Vagina (tissue), 2 donors: ENCODE results near the gene NCAPD2.

Experiments used
- POLR2A ChIP-seq, 2 donors: fragments of 450-650 bp; IDR thresholded peaks; one replicate each; pipeline ENCODE4 v1.6.1; 2017; ENCODE audit warnings: antibody characterized with exemption in 2 of 2, mild to moderate bottlenecking in 2 of 2, moderate library complexity in 2 of 2
- TF ChIP-seq, protein P1 (sequence below), 3 experiments: fragments of 450-650 bp in 2 of 3; fragments of 200-600 bp in 1 of 3; sonication (generic) in 1 of 3; IDR thresholded peaks; one replicate each; pipeline ENCODE4 v1.5.1; 2017 to 2019; ENCODE audit warnings: antibody characterized with exemption in 3 of 3, mild to moderate bottlenecking in 2 of 3, moderate library complexity in 2 of 3

DNA sequence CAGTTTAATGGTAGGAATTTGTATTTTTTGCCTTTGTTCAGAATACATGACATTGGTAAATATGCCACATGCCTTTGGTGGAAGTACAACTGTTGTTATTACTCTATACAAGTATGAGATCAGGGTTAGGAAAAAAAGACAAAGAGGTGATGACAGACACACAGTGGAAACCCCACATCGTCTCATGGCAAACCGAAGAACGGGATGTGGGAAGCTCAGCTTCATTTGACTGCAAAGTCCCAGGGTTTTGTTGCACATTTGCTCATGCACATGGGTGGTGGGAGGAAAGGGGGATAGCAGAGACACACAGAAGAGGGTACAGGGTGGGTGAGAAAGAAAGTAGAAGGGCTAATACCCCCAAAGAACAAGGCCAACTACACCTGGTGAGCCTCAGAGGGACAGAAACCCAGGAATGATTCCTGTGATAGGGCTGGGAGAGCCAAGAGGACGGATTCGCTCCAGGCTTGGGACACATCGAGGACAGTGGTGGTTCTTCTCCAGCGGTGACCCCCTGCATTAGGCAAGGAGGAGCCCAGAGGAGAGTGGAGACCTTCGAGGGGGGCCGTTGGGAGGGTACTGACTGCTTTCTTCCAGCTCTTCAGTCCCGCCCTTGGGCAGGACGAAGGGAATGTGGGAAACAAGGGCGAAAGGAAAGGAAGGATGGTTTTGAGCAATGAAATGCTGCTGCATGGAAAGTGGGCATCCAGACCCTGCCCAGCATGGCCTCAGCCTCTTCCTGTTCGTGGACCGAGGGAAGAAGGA, 31.5 kb upstream of the NCAPD2 start:
- TF ChIP-seq, protein P1, sequence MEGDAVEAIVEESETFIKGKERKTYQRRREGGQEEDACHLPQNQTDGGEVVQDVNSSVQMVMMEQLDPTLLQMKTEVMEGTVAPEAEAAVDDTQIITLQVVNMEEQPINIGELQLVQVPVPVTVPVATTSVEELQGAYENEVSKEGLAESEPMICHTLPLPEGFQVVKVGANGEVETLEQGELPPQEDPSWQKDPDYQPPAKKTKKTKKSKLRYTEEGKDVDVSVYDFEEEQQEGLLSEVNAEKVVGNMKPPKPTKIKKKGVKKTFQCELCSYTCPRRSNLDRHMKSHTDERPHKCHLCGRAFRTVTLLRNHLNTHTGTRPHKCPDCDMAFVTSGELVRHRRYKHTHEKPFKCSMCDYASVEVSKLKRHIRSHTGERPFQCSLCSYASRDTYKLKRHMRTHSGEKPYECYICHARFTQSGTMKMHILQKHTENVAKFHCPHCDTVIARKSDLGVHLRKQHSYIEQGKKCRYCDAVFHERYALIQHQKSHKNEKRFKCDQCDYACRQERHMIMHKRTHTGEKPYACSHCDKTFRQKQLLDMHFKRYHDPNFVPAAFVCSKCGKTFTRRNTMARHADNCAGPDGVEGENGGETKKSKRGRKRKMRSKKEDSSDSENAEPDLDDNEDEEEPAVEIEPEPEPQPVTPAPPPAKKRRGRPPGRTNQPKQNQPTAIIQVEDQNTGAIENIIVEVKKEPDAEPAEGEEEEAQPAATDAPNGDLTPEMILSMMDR (IDR thresholded peaks at IDR 0.05) = no peak
- no peak for TF ChIP-seq POLR2A (IDR thresholded peaks at IDR 0.05)
